Naive thymus-derived CD4-positive, alpha-beta T cell (primary cell): ENCODE results near the gene C2orf49. TPM values are rescaled to one million over a fixed set of nuclear protein-coding genes. Genes with fewer than 3 reads are reported as not detected.
A peak's percentile ranks its signal among the peaks of the same experiment; 100 is the strongest.

Experiments used
- ATAC-seq: fragments of 150-1000 bp; cut with Tn5 transposase; 2 replicates; pipeline ENCODE4 v1.10.0; 2021; ENCODE audit warnings: mild to moderate bottlenecking, moderate library complexity
- CTCF ChIA-PET: fragments of 350-600 bp; sonication (Branson Sonifier 250); formaldehyde crosslinking; loops from one replicate; lab custom pipeline; 2021; ENCODE audit warnings: antibody characterized with exemption; lab: Charles Lee
- POLR2A ChIA-PET: fragments of 350-600 bp; sonication (Branson Sonifier 250); formaldehyde crosslinking; loops from one replicate; lab custom pipeline; 2021; ENCODE audit warnings: antibody characterized with exemption, inconsistent platforms; lab: Charles Lee
- DNase-seq, 9 donors: peaks; one replicate each; pipeline versions ENCODE4 v3.0.0 to v3.0.0-alpha.2; 2020 to 2022; ENCODE audit warnings: mixed read lengths in 1 of 9
- H3K27ac ChIP-seq: one replicate; pipeline ENCODE4 v1.7.0; 2013; ENCODE audit warnings: mild to moderate bottlenecking, low read depth, low read length, moderate library complexity
- H3K27me3 ChIP-seq, 2 donors: one replicate each; pipeline ENCODE4 v1.7.0; 2013; ENCODE audit warnings: low read length in 2 of 2, mild to moderate bottlenecking in 2 of 2, moderate library complexity in 2 of 2; ENCODE audit not compliant: control insufficient read depth in 2 of 2, insufficient read depth in 2 of 2
- H3K36me3 ChIP-seq, 3 experiments: 1 replicate in 2 of 3; 2 replicates in 1 of 3; pipeline ENCODE4 v1.7.0; 2013; ENCODE audit warnings: low read length in 3 of 3, mild to moderate bottlenecking in 3 of 3, moderate library complexity in 1 of 3; ENCODE audit not compliant: insufficient read depth in 3 of 3, control insufficient read depth in 2 of 3
- H3K4me1 ChIP-seq, 2 donors: one replicate each; pipeline ENCODE4 v1.7.0; 2013; ENCODE audit warnings: low read length in 2 of 2, mild to moderate bottlenecking in 2 of 2, moderate library complexity in 1 of 2; ENCODE audit not compliant: control insufficient read depth in 2 of 2, insufficient read depth in 2 of 2
- H3K4me3 ChIP-seq: 2 replicates; pipeline ENCODE4 v1.7.0; 2013; ENCODE audit warnings: mild to moderate bottlenecking, low read length
- H3K9me3 ChIP-seq, 3 experiments: 1 replicate in 2 of 3; 2 replicates in 1 of 3; pipeline ENCODE4 v1.7.0; 2013; ENCODE audit warnings: low read length in 3 of 3; ENCODE audit not compliant: control insufficient read depth in 2 of 3
- H3K27ac Mint-ChIP-seq, 9 donors: one replicate each; pipeline ENCODE4 v1.8.0; 2020 to 2022; ENCODE audit warnings: mixed read lengths in 9 of 9, mild to moderate bottlenecking in 8 of 9, moderate library complexity in 5 of 9, inconsistent platforms in 2 of 9
- H3K27me3 Mint-ChIP-seq, 5 donors: one replicate each; pipeline ENCODE4 v1.8.0; 2021 to 2022; ENCODE audit warnings: mixed read lengths in 5 of 5, mild to moderate bottlenecking in 1 of 5
- H3K36me3 Mint-ChIP-seq, 5 donors: one replicate each; pipeline ENCODE4 v1.8.0; 2020 to 2022; ENCODE audit warnings: mixed read lengths in 5 of 5, mild to moderate bottlenecking in 3 of 5, inconsistent platforms in 1 of 5
- H3K4me1 Mint-ChIP-seq, 7 donors: one replicate each; pipeline ENCODE4 v1.8.0; 2020 to 2022; ENCODE audit warnings: mixed read lengths in 7 of 7, mild to moderate bottlenecking in 3 of 7, inconsistent platforms in 1 of 7
- H3K4me3 Mint-ChIP-seq, 10 donors: one replicate each; pipeline ENCODE4 v1.8.0; 2020 to 2022; ENCODE audit warnings: mild to moderate bottlenecking in 10 of 10, mixed read lengths in 10 of 10, moderate library complexity in 6 of 10, inconsistent platforms in 2 of 10
- H3K9me3 Mint-ChIP-seq, 11 donors: one replicate each; pipeline ENCODE4 v1.8.0; 2020 to 2022; ENCODE audit warnings: mixed read lengths in 11 of 11, mild to moderate bottlenecking in 4 of 11, inconsistent platforms in 1 of 11, moderate library complexity in 1 of 11
- intact Hi-C, 2 donors: fragments of 100-400 bp; cut with micrococcal nuclease; formaldehyde crosslinking; loops; one replicate each; pipeline ENCODE4 v1.15.1; 2023
- polyA plus RNA-seq, 2 donors: library from polyadenylated mRNA; unstranded; fragments of 300-500 nt; fragmentation: Illumina TruSeq; gene quantifications; one replicate each; pipeline ENCODE4 v1.2.3, GENCODE V29; 2021
- total RNA-seq, 6 experiments: library from RNA in 5 of 6; stranded (reverse) in 5 of 6; gene quantifications; 1 replicate in 5 of 6; 2 replicates in 1 of 6; pipeline ENCODE4 v1.2.3 and lab custom pipeline; 2021 to 2026

The C2orf49 gene
- total and polyA plus RNA-seq, 7 experiments from 2014 or later, result 9.7 to 30.8 (median 19.9) TPM

GRCh38 chr2:105315314-105315713 is 22.0 kb upstream of the C2orf49 start:
- H3K27me3 Mint-ChIP-seq, result no peaks in the 10 kb centered on the region
- no peaks in the 10 kb centered on the region for H3K9me3 Mint-ChIP-seq
- no peak overlapping the region for H3K4me3 Mint-ChIP-seq
- Histone ChIP-seq H3K27ac (no peak overlapping the region), H3K36me3 (peaks cover 0 to 1% (median 0%) of the 10 kb centered on the region in 3 experiments), H3K4me3 (no peak overlapping the region), H3K9me3 (no peaks in the 10 kb centered on the region), H3K4me1 (no peaks in the 10 kb centered on the region), H3K27me3 (no peaks in the 10 kb centered on the region)
- DNase-seq, result no peak
- peaks cover 0 to 15% (median 2%) of the 10 kb centered on the region in 5 donors for H3K36me3 Mint-ChIP-seq
- ATAC-seq, result no peak
- CTCF ChIA-PET, result no interaction called here
- POLR2A ChIA-PET, result no interaction called here
- intact Hi-C loops, result no loop called here
- H3K4me1 Mint-ChIP-seq, result peaks cover 9 to 48% (median 33%) of the 10 kb centered on the region in 7 donors
- H3K27ac Mint-ChIP-seq, result no peak overlapping the region

GRCh38 chr2:105317937-105318336 is 19.4 kb upstream of the C2orf49 start:
- intact Hi-C loops, result no loop called here
- H3K27me3 Mint-ChIP-seq, result no peaks in the 10 kb centered on the region
- no peak overlapping the region for H3K4me3 Mint-ChIP-seq
- peaks cover 0 to 15% (median 0%) of the 10 kb centered on the region in 5 donors for H3K36me3 Mint-ChIP-seq
- no peak overlapping the region for H3K27ac Mint-ChIP-seq
- Histone ChIP-seq H3K9me3 (no peaks in the 10 kb centered on the region), H3K27me3 (no peaks in the 10 kb centered on the region), H3K4me1 (no peaks in the 10 kb centered on the region), H3K27ac (no peak overlapping the region), H3K36me3 (no peaks in the 10 kb centered on the region), H3K4me3 (no peak overlapping the region)
- H3K4me1 Mint-ChIP-seq, result peaks cover 14 to 52% (median 43%) of the 10 kb centered on the region in 7 donors
- POLR2A ChIA-PET, result interaction anchor here (0.6 to 1.0 kb wide), 2 partner anchors 11 to 18 kb away, joined by 3 read pairs; no protein-coding TSS in a partner anchor
- no peaks in the 10 kb centered on the region for H3K9me3 Mint-ChIP-seq
- ATAC-seq, result no peak
- CTCF ChIA-PET, result interaction anchor here (0.6 kb wide), 1 partner anchor 205 kb away, joined by 4 read pairs; no protein-coding TSS in a partner anchor
- DNase-seq, result no peak

GRCh38 chr2:105320651-105321215 is 16.6 kb upstream of the C2orf49 start:
- CTCF ChIA-PET, result interaction anchor here (1.1 kb wide), 1 partner anchor 1267 kb away, joined by 3 read pairs; no protein-coding TSS in a partner anchor

GRCh38 chr2:105321875-105322646 is 15.3 kb upstream of the C2orf49 start:
- Mint-ChIP-seq H3K4me3 (no peak overlapping the region), H3K4me1 (peaks cover 19 to 71% (median 58%) of the 10 kb centered on the region in 7 donors), H3K36me3 (peaks cover 0 to 13% (median 2%) of the 10 kb centered on the region in 5 donors), H3K27me3 (no peaks in the 10 kb centered on the region), H3K27ac (peak overlapping the region in 2 of 9 donors; percentile 5 to 7), H3K9me3 (no peaks in the 10 kb centered on the region)
- no peaks in the 10 kb centered on the region for H3K9me3 ChIP-seq
- H3K4me1 ChIP-seq, result no peaks in the 10 kb centered on the region
- CTCF ChIA-PET, result interaction anchor here (0.7 kb wide), 1 partner anchor 9 kb away, joined by 3 read pairs; no protein-coding TSS in a partner anchor
- POLR2A ChIA-PET, result no interaction called here
- H3K4me3 ChIP-seq, result no peak overlapping the region
- no peaks in the 10 kb centered on the region for H3K36me3 ChIP-seq
- DNase-seq, result no peak
- no peaks in the 10 kb centered on the region for H3K27me3 ChIP-seq
- H3K27ac ChIP-seq, result no peak overlapping the region
- ATAC-seq, result no peak
- intact Hi-C loops, result no loop called here

More at GRCh38 chr2:105320651-105321215, 16.6 kb upstream of the C2orf49 start:
- ATAC-seq (no peak), DNase-seq (no peak)
- Histone ChIP-seq H3K4me1 (no peaks in the 10 kb centered on the region), H3K27ac (no peak overlapping the region), H3K4me3 (no peak overlapping the region), H3K27me3 (no peaks in the 10 kb centered on the region), H3K36me3 (no peaks in the 10 kb centered on the region), H3K9me3 (no peaks in the 10 kb centered on the region)
- Mint-ChIP-seq H3K27ac (peak overlapping the region in 3 of 9 donors; percentile 4 to 44 (median 17)), H3K4me3 (no peak overlapping the region), H3K36me3 (peaks cover 0 to 13% (median 2%) of the 10 kb centered on the region in 5 donors), H3K27me3 (no peaks in the 10 kb centered on the region), H3K9me3 (no peaks in the 10 kb centered on the region), H3K4me1 (peaks cover 19 to 65% (median 60%) of the 10 kb centered on the region in 7 donors)
- intact Hi-C loops, result no loop called here
- POLR2A ChIA-PET, result interaction anchor here (0.8 to 1.4 kb wide), 2 partner anchors 8 to 17 kb away, joined by 3 to 4 read pairs; partner anchors contain the start of gene C2orf49

- ATAC-seq, result no peak
- H3K4me1 ChIP-seq, result peaks cover 2% of the 10 kb centered on the region in 2 donors
- no peaks in the 10 kb centered on the region for H3K27me3 ChIP-seq
- CTCF ChIA-PET, result no interaction called here
- H3K9me3 Mint-ChIP-seq, result no peaks in the 10 kb centered on the region
- H3K9me3 ChIP-seq, result no peaks in the 10 kb centered on the region
- peaks cover 0 to 9% (median 2%) of the 10 kb centered on the region in 5 donors for H3K36me3 Mint-ChIP-seq
- H3K27ac ChIP-seq, result no peak overlapping the region
- intact Hi-C loops, result no loop called here
- H3K4me3 Mint-ChIP-seq, result no peak overlapping the region
- peak overlapping the region in 4 of 9 donors; percentile 4 to 88 (median 39) for H3K27ac Mint-ChIP-seq
- POLR2A ChIA-PET, result no interaction called here
- H3K27me3 Mint-ChIP-seq, result no peaks in the 10 kb centered on the region
- H3K4me3 ChIP-seq, result no peak overlapping the region
- H3K36me3 ChIP-seq, result no peaks in the 10 kb centered on the region
- H3K4me1 Mint-ChIP-seq, result peaks cover 26 to 73% (median 63%) of the 10 kb centered on the region in 7 donors
- no peak for DNase-seq
Measured at GRCh38 chr2:105323111-105323510, 14.2 kb upstream of the C2orf49 start.

- Mint-ChIP-seq H3K27me3 (no peaks in the 10 kb centered on the region), H3K9me3 (peaks cover 0 to under 1% (median 0%) of the 10 kb centered on the region in 11 donors), H3K36me3 (peaks cover 0 to 5% (median 0%) of the 10 kb centered on the region in 5 donors), H3K4me3 (no peak overlapping the region), H3K27ac (peak overlapping the region in 3 of 9 donors; percentile 25 to 62 (median 42)), H3K4me1 (peaks cover 31 to 76% (median 68%) of the 10 kb centered on the region in 7 donors)
- intact Hi-C loops, result no loop called here
- Histone ChIP-seq H3K4me3 (no peak overlapping the region), H3K27ac (no peak overlapping the region), H3K4me1 (peaks cover 12% of the 10 kb centered on the region in 2 donors), H3K27me3 (no peaks in the 10 kb centered on the region), H3K9me3 (no peaks in the 10 kb centered on the region), H3K36me3 (peaks cover 0 to 3% (median 0%) of the 10 kb centered on the region in 3 experiments)
- POLR2A ChIA-PET, result no interaction called here
- no peak for ATAC-seq
- no peak for DNase-seq
- CTCF ChIA-PET, result interaction anchor here (1.4 kb wide), 1 partner anchor 13 kb away, joined by 4 read pairs; no protein-coding TSS in a partner anchor
Measured at GRCh38 chr2:105324101-105324500, 13.2 kb upstream of the C2orf49 start.
